ENCODE results near the gene FN1. TPM values are rescaled to one million over a fixed set of nuclear protein-coding genes. Genes with fewer than 3 reads are reported as not detected.

FN1 gene
- total and polyA plus RNA-seq, 2 of the 8 experiments (the other 6 are each of a cell fraction or from before 2014, with no cell fraction given) = 42.9 to 109 TPM

- TF ChIP-seq USF2 (IDR thresholded peaks at IDR 0.05; ENCODE audit: low read length) (no peak), EZH2 (IDR thresholded peaks at IDR 0.05; ENCODE audit: low read depth, low read length, severe bottlenecking) (no peak), PHF8 (conservative IDR thresholded peaks at IDR 0.05; ENCODE audit: low read depth, low read length) (no peak)
Observed at GRCh38 chr2:215441560-215442400, 5.9 kb upstream of the FN1 start (continued).
